Ecto neural progenitor cell (in vitro differentiated cells): ENCODE results near the gene SEZ6L2.

Experiments
- DNase-seq: peaks from one replicate; pipeline ENCODE4 v3.0.0-alpha.2; 2018; ENCODE audit warnings: low spot score

The SEZ6L2 gene

GRCh38 chr16:29821643-29822115 is 77.7 kb downstream of the SEZ6L2 start:
- DNase-seq, result no peak
